KOPT-K1 (cell line): ENCODE data around the gene TYR.
"Not testable (repeated sequence)": the region's sequence is repeated elsewhere in the genome, so short reads cannot be mapped to it uniquely, and the experiment has no call there.

Source experiments
- H3K27ac ChIP-seq: fragments of 200-600 bp; sonication (generic); 2 replicates; pipeline ENCODE4 v1.5.1; 2016; ENCODE audit warnings: antibody characterized with exemption, mild to moderate bottlenecking, low read depth, low read length; ENCODE audit not compliant: poor library complexity, severe bottlenecking
- H3K36me3 ChIP-seq: fragments of 200-600 bp; sonication (generic); 2 replicates; pipeline ENCODE4 v1.5.1; 2017; ENCODE audit warnings: antibody characterized with exemption, mild to moderate bottlenecking, low read length, moderate library complexity; ENCODE audit not compliant: insufficient read depth
- H3K9me3 ChIP-seq: fragments of 200-600 bp; sonication (generic); 2 replicates; pipeline ENCODE4 v1.5.1; 2017; ENCODE audit warnings: antibody characterized with exemption, low read length, mild to moderate bottlenecking; ENCODE audit not compliant: insufficient read depth, poor library complexity, severe bottlenecking

The TYR gene

DNA sequence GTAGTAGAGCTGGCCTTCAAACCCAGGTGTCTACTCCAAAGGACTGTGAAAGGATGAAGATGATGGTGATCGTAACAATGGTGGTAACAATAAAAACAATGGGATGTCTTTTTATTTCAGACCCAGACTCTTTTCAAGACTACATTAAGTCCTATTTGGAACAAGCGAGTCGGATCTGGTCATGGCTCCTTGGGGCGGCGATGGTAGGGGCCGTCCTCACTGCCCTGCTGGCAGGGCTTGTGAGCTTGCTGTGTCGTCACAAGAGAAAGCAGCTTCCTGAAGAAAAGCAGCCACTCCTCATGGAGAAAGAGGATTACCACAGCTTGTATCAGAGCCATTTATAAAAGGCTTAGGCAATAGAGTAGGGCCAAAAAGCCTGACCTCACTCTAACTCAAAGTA is 117.3 kb downstream of the TYR start:
- H3K27ac ChIP-seq, H3K9me3 ChIP-seq, H3K36me3 ChIP-seq: not testable (repeated sequence)

DNA sequence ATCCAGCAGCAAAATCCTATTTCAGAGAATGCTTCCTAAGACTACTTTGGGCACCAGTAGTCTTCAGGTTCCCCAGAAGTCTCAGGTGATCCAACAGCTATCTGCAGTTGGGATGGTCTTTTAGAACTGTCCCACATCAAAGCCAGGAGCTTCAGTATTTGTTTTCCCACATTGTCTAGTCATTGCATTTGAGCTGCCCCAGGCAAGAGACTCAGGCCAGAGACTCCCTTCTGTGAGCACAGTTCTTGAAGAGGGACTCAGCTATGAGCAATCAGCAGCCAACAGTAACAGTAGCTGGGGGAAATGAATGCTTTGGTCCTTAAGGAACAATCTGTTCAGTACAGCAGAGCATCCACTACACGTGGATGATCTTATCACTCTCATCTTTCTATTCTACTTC is 125.4 kb downstream of the TYR start:
- not testable (repeated sequence) for H3K36me3 ChIP-seq, H3K9me3 ChIP-seq, H3K27ac ChIP-seq

DNA sequence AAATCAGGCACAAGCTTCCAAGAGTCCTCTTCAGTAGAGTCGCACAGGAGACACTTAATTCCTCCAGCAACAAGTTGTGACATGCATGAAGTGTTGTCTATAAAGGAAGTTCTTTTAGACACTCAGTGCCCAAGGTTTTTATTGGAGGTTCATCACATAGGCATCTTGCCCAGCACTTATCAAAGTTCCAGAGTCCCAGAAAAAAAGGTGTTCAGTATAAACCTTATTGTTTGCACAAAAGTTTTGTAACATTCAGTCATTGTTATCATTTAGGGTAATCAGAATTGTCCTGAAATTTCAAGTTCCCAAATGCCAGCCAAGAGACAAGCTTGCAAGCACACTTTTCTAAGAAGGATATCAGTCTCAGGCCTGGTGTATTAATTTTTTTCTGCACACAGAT is 130.6 kb downstream of the TYR start:
- not testable (repeated sequence) for H3K36me3 ChIP-seq, H3K9me3 ChIP-seq, H3K27ac ChIP-seq

DNA sequence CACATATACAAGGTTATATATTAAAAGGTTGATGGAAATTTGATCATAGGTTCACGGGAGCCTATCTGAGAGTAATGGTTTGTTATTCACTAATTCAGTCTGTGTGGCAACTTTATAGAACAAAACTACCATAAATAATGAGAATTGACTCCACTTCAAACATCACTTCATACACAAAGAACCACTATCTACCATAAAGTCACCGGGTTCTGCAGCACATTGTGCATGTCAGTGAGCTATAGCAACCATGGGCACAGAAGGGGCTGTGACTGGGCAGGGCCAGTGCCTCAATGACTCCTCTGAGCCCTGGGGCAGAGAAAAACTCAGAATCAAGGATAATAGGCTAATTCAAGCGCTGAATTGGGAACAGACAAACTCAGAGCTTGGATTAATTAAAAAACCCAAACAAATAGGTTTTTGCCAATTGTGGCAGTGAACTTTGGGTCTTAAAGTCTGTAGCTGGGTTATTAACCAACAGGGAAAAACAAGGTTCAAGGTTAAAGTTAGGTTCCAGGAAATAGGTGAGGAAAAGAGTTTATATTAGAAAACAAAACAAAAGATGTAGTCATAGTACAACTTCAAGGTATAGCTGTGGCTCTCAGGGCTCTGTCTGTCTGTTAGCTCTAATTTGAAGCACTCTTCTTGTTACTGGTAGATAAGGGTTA is 131.8 kb downstream of the TYR start:
- not testable (repeated sequence) for H3K9me3 ChIP-seq, H3K27ac ChIP-seq, H3K36me3 ChIP-seq

DNA sequence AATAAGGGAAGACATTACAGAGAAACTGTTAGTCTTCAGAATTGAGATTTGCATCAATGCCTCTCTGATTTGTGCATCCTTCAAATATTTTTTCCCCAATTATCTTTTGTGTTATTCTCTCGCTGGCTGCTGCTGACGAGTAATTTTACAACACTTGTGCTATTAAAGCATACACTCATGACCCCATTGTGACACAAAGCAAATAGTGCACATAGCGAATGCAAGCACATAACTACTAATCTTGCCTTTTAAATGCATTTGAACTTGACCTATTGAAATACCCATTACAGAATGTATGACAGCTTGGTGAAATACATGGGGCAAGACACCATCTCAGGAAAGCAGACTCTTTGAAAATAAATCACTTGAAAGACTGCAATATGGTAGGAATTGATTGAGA is 132.9 kb downstream of the TYR start:
- H3K9me3 ChIP-seq, H3K27ac ChIP-seq, H3K36me3 ChIP-seq: not testable (repeated sequence)

DNA sequence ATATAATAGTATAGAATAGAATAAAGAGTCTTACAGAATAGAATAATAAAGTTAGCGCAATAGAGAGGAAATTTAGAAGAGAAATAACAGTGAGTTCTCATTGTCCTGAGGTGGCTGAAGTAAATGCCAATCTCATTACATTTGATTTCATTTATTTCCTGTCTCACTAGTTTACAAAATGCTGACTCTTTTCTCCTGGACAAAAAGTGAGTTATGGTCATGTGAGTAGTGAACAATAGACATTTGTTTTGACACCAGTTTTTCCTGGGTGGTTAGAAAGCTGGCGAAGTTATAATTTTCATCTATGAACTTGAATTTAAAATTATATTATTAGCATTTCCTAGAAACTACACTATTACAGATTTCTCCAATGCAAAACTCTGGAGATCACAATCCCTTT is 143.7 kb downstream of the TYR start:
- H3K36me3 ChIP-seq, result no peaks in the 10 kb centered on the region
- H3K9me3 ChIP-seq, result no peaks in the 10 kb centered on the region
- no peak overlapping the region for H3K27ac ChIP-seq

DNA sequence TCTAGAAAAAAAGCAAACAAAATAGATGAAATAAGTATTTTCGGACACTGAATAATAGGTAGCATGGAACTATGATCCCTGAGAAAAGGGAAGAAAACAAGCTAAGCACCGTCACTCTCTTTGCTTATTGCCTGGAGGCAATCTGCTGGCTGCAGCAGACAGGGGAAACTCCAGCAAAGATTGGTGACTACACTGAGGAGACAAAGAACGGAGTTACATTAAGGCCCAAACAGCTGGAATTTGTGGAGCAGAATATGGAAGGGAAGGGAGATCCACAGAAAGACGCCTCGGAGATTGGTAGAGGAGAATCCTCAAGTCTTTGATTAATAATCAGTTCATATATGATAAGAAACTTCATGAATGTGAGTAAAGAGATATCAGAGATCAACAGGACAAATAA is 150.2 kb downstream of the TYR start:
- Histone ChIP-seq H3K9me3 (no peaks in the 10 kb centered on the region), H3K27ac (no peak overlapping the region), H3K36me3 (no peaks in the 10 kb centered on the region)

DNA sequence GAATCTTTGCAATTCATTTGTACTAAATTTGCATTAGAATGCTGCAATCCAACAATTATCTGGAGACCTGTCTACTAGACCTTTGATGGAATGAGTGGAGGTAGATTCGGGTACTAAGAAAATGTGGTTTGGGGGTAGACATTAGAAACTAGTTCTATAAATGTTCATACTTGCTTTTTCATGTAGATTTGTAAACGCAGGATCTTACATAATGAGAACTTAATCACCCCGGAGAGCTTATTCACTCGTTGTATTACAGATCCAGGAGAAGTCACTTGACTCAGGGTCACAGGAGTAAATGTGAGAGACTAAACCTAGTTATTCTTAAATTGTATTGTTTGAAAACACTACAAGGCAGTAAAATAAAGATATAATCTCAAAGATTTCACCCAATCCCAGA is 154.3 kb downstream of the TYR start:
- H3K36me3 ChIP-seq, H3K9me3 ChIP-seq, H3K27ac ChIP-seq: not testable (repeated sequence)

DNA sequence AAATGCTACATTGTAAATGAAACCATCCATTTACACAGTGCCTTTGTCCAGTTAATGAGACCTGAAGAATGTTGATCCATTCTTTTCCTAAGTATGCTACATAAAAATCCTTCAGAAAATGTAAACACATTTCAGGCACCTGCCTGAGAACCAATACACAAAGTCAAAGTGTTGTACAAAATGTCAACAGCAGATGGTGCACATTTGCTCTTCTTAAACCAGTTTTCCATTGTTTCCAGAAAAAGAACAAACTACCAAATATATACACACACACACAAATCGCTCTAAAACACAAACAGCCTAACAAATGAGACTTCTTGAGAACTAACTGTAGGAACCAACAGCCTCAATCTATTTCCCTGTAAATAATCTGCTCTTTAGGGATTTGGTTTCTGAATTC is 156.0 kb downstream of the TYR start:
- not testable (repeated sequence) for H3K9me3 ChIP-seq, H3K36me3 ChIP-seq, H3K27ac ChIP-seq

DNA sequence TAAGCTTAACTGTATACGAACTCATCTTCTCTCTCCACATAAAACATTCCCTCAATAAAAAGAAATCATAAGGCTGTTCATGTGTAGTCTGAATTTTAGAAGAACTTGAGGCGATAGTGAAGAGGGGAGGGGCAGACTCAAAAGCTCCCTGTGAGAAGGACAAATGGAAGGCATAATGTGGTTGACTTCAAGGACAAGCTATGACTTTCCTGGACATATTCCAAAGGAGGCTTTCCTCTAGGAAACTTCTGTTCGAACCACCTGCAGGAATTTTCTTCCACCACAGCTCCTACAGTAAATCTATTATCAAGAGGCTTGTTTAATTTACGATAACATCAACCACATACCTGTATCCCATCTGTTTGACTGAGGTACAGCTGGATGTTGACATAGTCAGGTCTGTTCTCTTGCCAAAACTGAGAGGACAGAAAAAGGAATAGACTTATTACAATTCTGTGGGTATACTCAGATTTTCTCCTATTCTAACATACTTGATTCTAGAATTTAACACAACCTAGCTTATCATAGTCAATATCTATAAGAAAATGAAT is 159.5 kb downstream of the TYR start:
- not testable (repeated sequence) for H3K27ac ChIP-seq, H3K36me3 ChIP-seq, H3K9me3 ChIP-seq

DNA sequence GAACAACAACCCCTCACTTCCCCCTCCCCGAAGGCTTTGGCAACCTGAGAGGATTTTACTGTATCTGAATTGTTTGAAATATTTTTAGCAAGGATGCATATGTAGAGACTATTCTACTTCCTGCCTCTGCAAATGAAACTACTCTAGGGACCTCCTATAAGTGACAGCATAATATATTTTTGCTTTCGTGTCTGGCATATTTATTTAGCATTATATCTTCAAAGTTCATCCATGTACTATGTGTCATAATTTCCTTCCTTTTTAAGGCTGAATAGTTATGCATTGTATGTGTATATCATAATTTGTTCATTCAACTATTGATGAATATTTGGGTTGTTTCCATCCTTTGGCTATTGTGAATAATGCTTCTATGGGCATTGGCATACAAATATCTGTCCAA is 160.4 kb downstream of the TYR start:
- H3K27ac ChIP-seq, H3K36me3 ChIP-seq, H3K9me3 ChIP-seq: not testable (repeated sequence)

DNA sequence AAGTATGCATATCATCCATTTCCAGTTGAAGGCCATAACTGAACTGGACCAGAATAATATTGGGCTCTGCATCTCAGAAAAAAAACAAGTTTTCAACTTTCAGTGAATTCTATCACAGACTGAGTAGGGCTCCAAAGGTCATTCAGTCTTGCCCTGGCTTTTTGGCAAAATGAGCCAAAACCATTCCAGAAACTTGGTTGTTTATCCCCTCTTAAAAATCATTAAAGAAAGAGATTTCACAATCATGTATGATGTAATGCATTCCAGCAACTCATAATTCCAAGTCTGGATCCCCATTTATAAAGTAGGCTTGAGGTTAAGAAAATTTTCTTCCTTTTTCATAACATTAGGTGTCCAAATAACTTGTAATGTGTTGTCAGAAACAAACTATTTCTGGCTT is 162.8 kb downstream of the TYR start:
- H3K36me3 ChIP-seq, H3K27ac ChIP-seq, H3K9me3 ChIP-seq: not testable (repeated sequence)

DNA sequence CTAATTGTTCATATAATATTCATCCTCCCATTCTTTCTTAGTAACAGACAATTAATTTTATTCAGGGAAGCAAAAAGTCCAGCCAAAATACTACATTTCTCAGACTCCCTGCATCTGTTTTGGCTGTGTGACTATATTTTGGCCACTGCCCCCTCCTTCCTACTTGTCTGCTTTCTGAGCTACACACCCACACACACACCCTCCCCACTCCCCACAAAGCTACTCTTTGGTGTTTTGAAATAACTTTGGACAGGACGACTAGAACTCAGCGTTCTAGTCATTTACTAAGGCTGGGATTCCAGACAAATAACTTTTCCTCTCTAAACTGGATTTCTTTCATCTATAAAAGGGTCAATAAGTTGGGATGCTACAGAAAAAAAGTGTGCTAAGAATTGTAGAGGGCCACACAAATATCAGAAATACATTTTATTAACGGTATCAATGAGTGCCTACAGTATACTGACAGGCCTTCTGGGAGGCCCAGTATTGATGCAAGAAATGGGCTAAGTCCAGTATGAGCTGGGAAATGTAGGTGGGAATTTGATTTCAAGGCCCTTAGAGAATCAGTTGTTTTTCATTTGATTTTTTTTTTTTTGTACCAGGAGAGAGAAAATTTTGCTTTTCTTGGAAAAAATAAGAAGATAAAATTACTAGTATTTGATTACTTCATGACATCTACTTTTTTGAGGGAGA is 165.4 kb downstream of the TYR start:
- not testable (repeated sequence) for H3K9me3 ChIP-seq, H3K36me3 ChIP-seq, H3K27ac ChIP-seq
